GM12878 (cell line): Measurements from ENCODE around the gene REV3L. TPM values are rescaled to one million over a fixed set of nuclear protein-coding genes. Genes with fewer than 3 reads are reported as not detected.
"Not testable (repeated sequence)": the region's sequence is repeated elsewhere in the genome, so short reads cannot be mapped to it uniquely, and the experiment has no call there.

ENCODE experiments used
- ATAC-seq: fragments of 200-7000 bp; cut with Tn5 transposase; 3 replicates; pipeline ENCODE4 v1.9.1; 2020; ENCODE audit warnings: mild to moderate bottlenecking, moderate library complexity
- BruUV-seq: library from RNA; stranded (reverse); fragments of 400-500 nt; replicated peaks from 2 replicates; lab custom pipeline; 2021; lab: Mats Ljungman, UMichigan
- CTCF ChIA-PET: fragments of 300-600 bp; sonication (Branson Sonifier 250); formaldehyde crosslinking; extraction: SDS; loops from one replicate; lab custom pipeline; 2021; ENCODE audit warnings: inconsistent platforms; lab: Yijun Ruan, JAX
- POLR2A ChIA-PET: fragments of 350-600 bp; formaldehyde crosslinking; extraction: SDS; loops from one replicate; lab custom pipeline; 2021; ENCODE audit warnings: inconsistent platforms; lab: Charles Lee
- RAD21 ChIA-PET: fragments of 300-600 bp; sonication (Branson Sonifier 250); formaldehyde crosslinking; loops from one replicate; lab custom pipeline; 2023; ENCODE audit warnings: antibody characterized with exemption; ENCODE audit not compliant: unreplicated experiment; lab: Charles Lee
- SMC1A ChIA-PET: fragments of 300-600 bp; sonication (Branson Sonifier 250); formaldehyde crosslinking; loops from one replicate; lab custom pipeline; 2023; ENCODE audit not compliant: unreplicated experiment, uncharacterized antibody; lab: Charles Lee
- DNase-seq: peaks from one replicate; pipeline ENCODE4 v3.0.0-alpha.2; 2011; ENCODE audit warnings: low read depth, low spot score
- FAIRE-seq: peaks from 3 replicates; lab custom pipeline; 2011; peaks lifted over from hg19 to GRCh38; lab: Jason Lieb, UNC
- H2AFZ ChIP-seq: 2 replicates; pipeline ENCODE4 v1.6.0; 2011; ENCODE audit warnings: low read depth, low read length, control low read depth; ENCODE audit not compliant: control insufficient read depth
- H3K27ac ChIP-seq: 2 replicates; pipeline ENCODE4 v1.5.1; 2011; ENCODE audit warnings: control low read depth; ENCODE audit not compliant: control insufficient read depth, insufficient read depth
- H3K27me3 ChIP-seq, 2 experiments: replicated peaks in 1 of 2; 2 replicates each; pipeline versions ENCODE4 v1.6.0 to v1.6.1; 2011; ENCODE audit warnings: low read length in 1 of 2; ENCODE audit not compliant: control insufficient read depth in 2 of 2, insufficient read depth in 2 of 2
- H3K36me3 ChIP-seq, 2 experiments: 2 replicates each; pipeline ENCODE4 v1.5.1; 2011; ENCODE audit warnings: low read length in 1 of 2; ENCODE audit not compliant: control insufficient read depth in 2 of 2, insufficient read depth in 2 of 2
- H3K4me1 ChIP-seq: 2 replicates; pipeline ENCODE4 v1.6.1; 2011; ENCODE audit warnings: mild to moderate bottlenecking, low read length, moderate library complexity, mixed read lengths; ENCODE audit not compliant: control insufficient read depth, insufficient read depth
- H3K4me2 ChIP-seq: 2 replicates; pipeline ENCODE4 v1.6.0; 2011; ENCODE audit warnings: control low read depth; ENCODE audit not compliant: control insufficient read depth, insufficient read depth
- H3K4me3 ChIP-seq: fragments of 200-600 bp; sonication (generic); 2 replicates; pipeline ENCODE4 v1.5.1; 2016
- H3K79me2 ChIP-seq: 2 replicates; pipeline ENCODE4 v1.6.0; 2011; ENCODE audit warnings: low read length; ENCODE audit not compliant: control insufficient read depth, insufficient read depth
- H3K9ac ChIP-seq: 2 replicates; pipeline ENCODE4 v1.8.0; 2011; ENCODE audit warnings: low read length, control low read depth, mixed read lengths; ENCODE audit not compliant: control insufficient read depth, insufficient read depth
- H3K9me3 ChIP-seq: replicated peaks from 3 replicates; pipeline ENCODE4 v1.5.1; 2011; ENCODE audit warnings: mild to moderate bottlenecking, low read length; ENCODE audit not compliant: control insufficient read depth, insufficient read depth
- H4K20me1 ChIP-seq: 2 replicates; pipeline ENCODE4 v1.6.0; 2011; ENCODE audit not compliant: control insufficient read depth, insufficient read depth
- CHD1 ChIP-seq: IDR thresholded peaks from 2 replicates; pipeline ENCODE4 v1.6.1; 2012; ENCODE audit warnings: low read depth, low read length, improper control_type of control experiment
- IRF4 ChIP-seq: IDR thresholded peaks from 2 replicates; pipeline ENCODE4 v1.6.1; 2011; ENCODE audit warnings: low read depth, low read length
- LARP7 ChIP-seq: fragments of 450-650 bp; IDR thresholded peaks from 2 replicates; pipeline ENCODE4 v1.6.1; 2017; ENCODE audit warnings: mild to moderate bottlenecking
- RFX5 ChIP-seq: IDR thresholded peaks from 2 replicates; pipeline ENCODE4 v1.6.1; 2011; ENCODE audit warnings: low read depth, low read length, improper control_type of control experiment
- WGBS: methylation state at CpG from one replicate; pipeline ENCODE4 v1.1.6; 2016; ENCODE audit warnings: low lambda C conversion rate; ENCODE audit not compliant: insufficient replicate concordance, insufficient coverage; ENCODE audit errors: missing lambda C conversion rate; 5-methylcytosine and 5-hydroxymethylcytosine counted together
- in situ Hi-C: fragments of 300-500 bp; cut with MboI; formaldehyde crosslinking; loops from 9 replicates; pipeline ENCODE4 v1.14.3; 2018; ENCODE audit warnings: mixed read lengths
- intact Hi-C: fragments of 100-400 bp; cut with micrococcal nuclease; formaldehyde crosslinking; loops from one replicate; pipeline ENCODE4 v1.14.2; 2022; ENCODE audit not compliant: unreplicated experiment
- polyA plus RNA-seq, 11 experiments: library from polyadenylated mRNA; depleted of rRNA in 4 of 11; unstranded in 6 of 11; stranded (reverse) in 5 of 11; fragments of >200 nt; fragmentation: Nextera tagmentation in 4 of 11; fragmentation: Illumina TruSeq in 1 of 11; extraction: Ambion mirVana in 4 of 11; extraction: Trizol in 1 of 11; gene quantifications; 1 replicate in 1 of 11; 2 replicates in 10 of 11; pipeline versions ENCODE4 v1.2.1 to v1.2.3, GENCODE V29; 2011 to 2016; ENCODE audit warnings: inconsistent platforms in 2 of 11, missing spikeins in 2 of 11, low read depth in 1 of 11
- total RNA-seq, 4 experiments: library from RNA; depleted of rRNA in 3 of 4; stranded (reverse); fragments of >200 nt in 3 of 4; fragmentation: Illumina TruSeq in 1 of 4; extraction: Trizol in 1 of 4; gene quantifications; 2 replicates each; pipeline versions ENCODE4 v1.2.1 to v1.2.3, GENCODE V29; 2013 to 2021

Gene REV3L
- total and polyA plus RNA-seq, 10 of the 15 experiments (the other 5 are each of a cell fraction or from before 2014, with no cell fraction given) = 7.6 to 33.6 (median 21.5) TPM

- in situ Hi-C loops = loop anchor here (5.0 kb wide), 1 partner anchor 214 kb away; no protein-coding TSS in a partner anchor
- not testable (repeated sequence) for H3K27ac ChIP-seq, FAIRE-seq, H3K9me3 ChIP-seq, H2AFZ ChIP-seq, H3K4me3 ChIP-seq, H3K27me3 ChIP-seq, ATAC-seq, BruUV-seq, H3K4me2 ChIP-seq, H4K20me1 ChIP-seq, DNase-seq, H3K9ac ChIP-seq, H3K36me3 ChIP-seq
- ChIA-PET SMC1A (interaction anchor here (1.0 to 2.4 kb wide), 3 partner anchors 69 to 217 kb away, joined by 3 to 10 read pairs (median 3); a partner anchor contains a TSS), CTCF (interaction anchor here (1.0 kb wide), 1 partner anchor 217 kb away, joined by 5 read pairs; a partner anchor contains a TSS), POLR2A (interaction anchor here (0.6 kb wide), 2 partner anchors 9 to 130 kb away, joined by 3 read pairs; no protein-coding TSS in a partner anchor), RAD21 (interaction anchor here (3.1 kb wide), 1 partner anchor 217 kb away, joined by 12 read pairs; a partner anchor contains a TSS)
- intact Hi-C loops = loop anchor here (5.0 kb wide), 3 partner anchors 49 to 109 kb away; no protein-coding TSS in a partner anchor
- WGBS = 97% methylated on average over 3 of the region's 3 CpGs
- Histone ChIP-seq H3K79me2 (peaks cover 98% of the 10 kb centered on the region), H3K4me1 (peaks cover 12% of the 10 kb centered on the region; the same call in 1 of the 2 replicates)
Observed at GRCh38 chr6:111476061-111476460, 7.0 kb downstream of the REV3L start.

- H2AFZ ChIP-seq = no peak overlapping the region
- H3K36me3 ChIP-seq = peaks cover 0 to 5% of the 10 kb centered on the region in 2 experiments; a peak in 2 of 4 replicates
- TF ChIP-seq RFX5 (no peak), CHD1 (no peak), IRF4 (no peak), LARP7 (no peak)
- ChIA-PET POLR2A (interaction anchor here (1.1 kb wide), 1 partner anchor 12 kb away, joined by 3 read pairs; no protein-coding TSS in a partner anchor), SMC1A (interaction anchor here (0.6 to 2.4 kb wide), 4 partner anchors 57 to 609 kb away, joined by 3 to 10 read pairs (median 3); a partner anchor contains a TSS), CTCF (interaction anchor here (1.0 kb wide), 1 partner anchor 569 kb away, joined by 4 read pairs; no protein-coding TSS in a partner anchor), RAD21 (interaction anchor here (3.1 kb wide), 1 partner anchor 216 kb away, joined by 12 read pairs; a partner anchor contains a TSS)
- no peak overlapping the region for H3K9ac ChIP-seq
- no peak overlapping the region for H3K4me3 ChIP-seq
- intact Hi-C loops (loop anchor here (5.0 kb wide), 3 partner anchors 47 to 107 kb away; no protein-coding TSS in a partner anchor), in situ Hi-C loops (loop anchor here (5.0 kb wide), 1 partner anchor 212 kb away; no protein-coding TSS in a partner anchor)
- no peaks in the 10 kb centered on the region for H4K20me1 ChIP-seq
- ATAC-seq (peak; percentile 13; the same call in 1 of the 3 replicates), DNase-seq (no peak), FAIRE-seq (no peak)
- H3K4me1 ChIP-seq = peaks cover 12% of the 10 kb centered on the region; the same call in 1 of the 2 replicates
- no peak overlapping the region for H3K27ac ChIP-seq
- no peak overlapping the region for H3K4me2 ChIP-seq
- H3K9me3 ChIP-seq = no peaks in the 10 kb centered on the region
- H3K27me3 ChIP-seq = no peaks in the 10 kb centered on the region
- peaks cover 86% of the 10 kb centered on the region for H3K79me2 ChIP-seq
- no TSS peak for BruUV-seq
- WGBS = 96% methylated on average over 2 of the region's 2 CpGs
Observed at GRCh38 chr6:111474771-111475170, 8.2 kb downstream of the REV3L start.
